Panc1 (cell line): ENCODE results near the gene VAV3.

ENCODE experiments used
- CTCF ChIP-seq: fragments of 450-650 bp; IDR thresholded peaks from 2 replicates; pipeline ENCODE4 v1.5.1; 2017; ENCODE audit warnings: mild to moderate bottlenecking
- POLR2AphosphoS5 ChIP-seq: IDR thresholded peaks from 2 replicates; pipeline ENCODE4 v1.6.1; 2012; ENCODE audit warnings: mild to moderate bottlenecking, low read depth, low read length, moderate library complexity
- REST ChIP-seq, 2 experiments: IDR thresholded peaks; 2 replicates each; pipeline ENCODE4 v1.6.1; 2011 to 2012; ENCODE audit warnings: low read depth in 2 of 2, control low read depth in 1 of 2, low read length in 1 of 2, mild to moderate bottlenecking in 1 of 2, moderate library complexity in 1 of 2; ENCODE audit not compliant: insufficient read depth in 1 of 2

- no peak for TF ChIP-seq CTCF
- no peak for TF ChIP-seq REST (IDR thresholded peaks at IDR 0.05; ENCODE audit: insufficient read depth in 1 of 2, low read depth in 2 of 2, low read length in 1 of 2)
- TF ChIP-seq POLR2AphosphoS5, result no peak
These were observed 204.9 kb downstream of the VAV3 start for GRCh38 chr1:107760065-107760464.
